Lung (tissue), 12 donors: ENCODE results near the gene ATMIN. TPM values are rescaled to one million over a fixed set of nuclear protein-coding genes. Genes with fewer than 3 reads are reported as not detected.

Experiments used
- ATAC-seq: fragments of 200-7000 bp; cut with Tn5 transposase; one replicate; pipeline ENCODE4 v1.9.1; 2020; ENCODE audit warnings: moderate number of reproducible peaks; ENCODE audit not compliant: insufficient read depth, low FRiP score
- DNase-seq, 3 donors: peaks; one replicate each; pipeline ENCODE4 v3.0.0-alpha.2; 2013 to 2017
- H3K27ac ChIP-seq, 2 donors: one replicate each; pipeline ENCODE4 v1.5.1; 2013; ENCODE audit warnings: mild to moderate bottlenecking in 2 of 2, moderate library complexity in 2 of 2, control low read depth in 1 of 2, inconsistent platforms in 1 of 2, low read depth in 1 of 2, low read length in 1 of 2
- H3K27me3 ChIP-seq, 3 donors: one replicate each; pipeline ENCODE4 v1.5.1; 2013; ENCODE audit warnings: low read length in 2 of 3; ENCODE audit not compliant: control insufficient read depth in 3 of 3, insufficient read depth in 3 of 3
- H3K36me3 ChIP-seq, 4 donors: one replicate each; pipeline ENCODE4 v1.5.1; 2013; ENCODE audit warnings: low read length in 4 of 4, mild to moderate bottlenecking in 1 of 4, moderate library complexity in 1 of 4; ENCODE audit not compliant: control insufficient read depth in 4 of 4, insufficient read depth in 4 of 4
- H3K4me1 ChIP-seq, 5 donors: one replicate each; pipeline ENCODE4 v1.5.1; 2013; ENCODE audit warnings: low read length in 5 of 5, mild to moderate bottlenecking in 2 of 5, moderate library complexity in 1 of 5; ENCODE audit not compliant: control insufficient read depth in 5 of 5, insufficient read depth in 5 of 5
- H3K4me3 ChIP-seq: one replicate; pipeline ENCODE4 v1.5.1; 2013; ENCODE audit warnings: mild to moderate bottlenecking, control low read depth, moderate library complexity
- H3K9ac ChIP-seq, 2 donors: one replicate each; pipeline ENCODE4 v1.5.1; 2013; ENCODE audit warnings: low read length in 2 of 2, control low read depth in 1 of 2; ENCODE audit not compliant: insufficient read depth in 1 of 2
- H3K9me3 ChIP-seq, 4 donors: one replicate each; pipeline ENCODE4 v1.5.1; 2013; ENCODE audit warnings: low read length in 3 of 4, mild to moderate bottlenecking in 1 of 4, moderate library complexity in 1 of 4; ENCODE audit not compliant: control insufficient read depth in 4 of 4, insufficient read depth in 3 of 4
- WGBS, 2 donors: extraction: QIAGEN DNeasy Blood & Tissue Kit; methylation state at CpG; one replicate each; pipeline ENCODE4 v1.1.7; 2013; 5-methylcytosine and 5-hydroxymethylcytosine counted together
- polyA plus RNA-seq, 2 donors: library from polyadenylated mRNA; stranded (reverse); fragments of 200-250 nt; gene quantifications; one replicate each; pipeline ENCODE4 v1.2.1, GENCODE V29; 2013
- total RNA-seq, 2 donors: library from RNA; depleted of rRNA in 1 of 2; stranded (reverse); fragments of >200 nt in 1 of 2; gene quantifications; one replicate each; pipeline ENCODE4 v1.2.1, GENCODE V29; 2014 to 2021
- TF ChIP-seq, protein P1 (sequence below): IDR thresholded peaks from 2 replicates; pipeline ENCODE4 v1.5.1; 2012; ENCODE audit warnings: mild to moderate bottlenecking; ENCODE audit errors: control extremely low read depth, extremely low read depth
- donor health status: control.
- donor health status: control.
- donor health status: Bipolar disorder and iron deficiency.
- donor health status: healthy.
- donor health status: DM: yes; HTN: yes; CAD: no.

Gene ATMIN
- total and polyA plus RNA-seq, 4 donors, result 11.6 to 28.8 (median 19.1) TPM

DNA sequence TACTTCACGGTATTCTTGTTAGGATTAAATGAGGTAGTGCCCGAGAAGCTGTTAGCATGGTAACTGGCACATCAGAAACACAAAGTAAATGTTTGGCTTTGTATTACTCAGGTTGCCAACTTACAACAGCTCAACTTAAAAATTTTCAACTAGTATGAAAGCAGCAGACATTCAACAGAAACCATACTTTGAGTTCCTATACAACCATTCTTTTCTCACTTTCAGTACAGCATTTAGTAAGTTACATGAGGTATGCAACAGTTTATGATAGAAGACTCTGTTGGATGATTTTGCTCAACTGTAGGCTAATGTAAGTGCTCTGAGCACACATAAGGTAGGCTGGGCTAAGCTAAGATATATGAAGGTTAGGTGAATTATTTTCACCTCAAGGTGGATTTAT lies 21.0 kb upstream of the ATMIN start:
- WGBS, 2 donors, result 95 to 96% methylated on average over 2 of the region's 2 CpGs
- Histone ChIP-seq H3K9ac (no peak overlapping the region), H3K9me3 (peaks cover 0 to 2% (median 0%) of the 10 kb centered on the region in 4 donors), H3K4me1 (no peaks in the 10 kb centered on the region), H3K36me3 (peaks cover 5 to 13% (median 8%) of the 10 kb centered on the region in 4 donors), H3K4me3 (no peak overlapping the region), H3K27ac (no peak overlapping the region), H3K27me3 (no peaks in the 10 kb centered on the region)
- TF ChIP-seq, protein P1, sequence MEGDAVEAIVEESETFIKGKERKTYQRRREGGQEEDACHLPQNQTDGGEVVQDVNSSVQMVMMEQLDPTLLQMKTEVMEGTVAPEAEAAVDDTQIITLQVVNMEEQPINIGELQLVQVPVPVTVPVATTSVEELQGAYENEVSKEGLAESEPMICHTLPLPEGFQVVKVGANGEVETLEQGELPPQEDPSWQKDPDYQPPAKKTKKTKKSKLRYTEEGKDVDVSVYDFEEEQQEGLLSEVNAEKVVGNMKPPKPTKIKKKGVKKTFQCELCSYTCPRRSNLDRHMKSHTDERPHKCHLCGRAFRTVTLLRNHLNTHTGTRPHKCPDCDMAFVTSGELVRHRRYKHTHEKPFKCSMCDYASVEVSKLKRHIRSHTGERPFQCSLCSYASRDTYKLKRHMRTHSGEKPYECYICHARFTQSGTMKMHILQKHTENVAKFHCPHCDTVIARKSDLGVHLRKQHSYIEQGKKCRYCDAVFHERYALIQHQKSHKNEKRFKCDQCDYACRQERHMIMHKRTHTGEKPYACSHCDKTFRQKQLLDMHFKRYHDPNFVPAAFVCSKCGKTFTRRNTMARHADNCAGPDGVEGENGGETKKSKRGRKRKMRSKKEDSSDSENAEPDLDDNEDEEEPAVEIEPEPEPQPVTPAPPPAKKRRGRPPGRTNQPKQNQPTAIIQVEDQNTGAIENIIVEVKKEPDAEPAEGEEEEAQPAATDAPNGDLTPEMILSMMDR, result no peak
- DNase-seq (no peak), ATAC-seq (no peak)

DNA sequence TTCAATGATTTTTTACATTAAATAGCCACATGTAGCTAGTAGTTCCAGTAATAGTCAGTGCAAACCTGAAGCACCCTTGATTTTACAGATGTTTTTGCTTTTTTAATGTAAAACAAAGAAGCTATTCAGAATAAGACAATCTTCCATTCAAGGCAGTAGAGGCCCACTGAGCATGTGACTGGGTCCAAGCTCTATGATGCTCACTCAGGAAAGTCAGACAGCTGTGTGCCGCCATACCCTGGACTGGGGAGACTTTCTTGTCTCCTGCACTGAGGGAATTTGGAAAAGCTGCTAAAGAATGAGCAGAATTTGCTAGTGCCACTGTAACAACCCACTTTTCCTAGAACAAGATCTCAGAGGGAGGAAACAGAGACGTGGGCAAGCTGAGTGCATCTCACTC lies 17.1 kb upstream of the ATMIN start:
- no peak for DNase-seq
- Histone ChIP-seq H3K4me1 (no peaks in the 10 kb centered on the region), H3K27ac (no peak overlapping the region), H3K9me3 (no peaks in the 10 kb centered on the region), H3K27me3 (no peaks in the 10 kb centered on the region), H3K36me3 (peaks cover 13 to 16% (median 13%) of the 10 kb centered on the region in 4 donors), H3K4me3 (no peak overlapping the region), H3K9ac (no peak overlapping the region)
- ATAC-seq, result no peak
- 98 to 100% methylated on average over 2 of the region's 2 CpGs for WGBS, 2 donors
- TF ChIP-seq, protein P1, result no peak

DNA sequence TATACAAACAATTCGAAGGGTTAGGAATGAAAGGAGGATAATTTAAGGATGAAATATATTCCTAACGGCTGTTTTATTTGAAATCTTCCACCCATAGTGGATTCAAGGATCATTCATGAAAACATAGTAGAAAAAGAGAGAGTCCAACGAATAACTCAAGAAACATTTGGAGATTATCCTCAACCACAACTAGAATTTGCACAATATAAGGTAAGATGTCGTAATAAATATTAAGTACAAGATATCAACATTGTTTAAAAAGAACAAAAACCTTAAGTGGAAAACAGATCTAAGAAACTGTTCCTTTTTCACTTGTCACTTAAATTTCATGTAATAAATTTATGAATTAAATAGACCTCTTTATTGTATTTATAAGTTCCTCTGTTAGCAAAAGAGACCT lies 9.2 kb upstream of the ATMIN start:
- WGBS, 2 donors, result 91% methylated on average over 4 of the region's 4 CpGs
- no peaks in the 10 kb centered on the region for H3K4me1 ChIP-seq
- no peaks in the 10 kb centered on the region for H3K9me3 ChIP-seq
- no peak overlapping the region for H3K9ac ChIP-seq
- TF ChIP-seq, protein P1, result no peak
- peaks cover 2 to 9% (median 5%) of the 10 kb centered on the region in 4 donors for H3K36me3 ChIP-seq
- H3K27ac ChIP-seq, result no peak overlapping the region
- no peak for DNase-seq
- H3K27me3 ChIP-seq, result no peaks in the 10 kb centered on the region
- H3K4me3 ChIP-seq, result no peak overlapping the region
- ATAC-seq, result no peak

GRCh38 chr16:81029930-81030604 lies 5.6 kb upstream of the ATMIN start:
- DNase-seq (no peak), ATAC-seq (no peak)
- Histone ChIP-seq H3K4me1 (no peaks in the 10 kb centered on the region), H3K9me3 (no peaks in the 10 kb centered on the region), H3K27me3 (no peaks in the 10 kb centered on the region), H3K4me3 (no peak overlapping the region), H3K9ac (no peak overlapping the region), H3K27ac (no peak overlapping the region), H3K36me3 (peaks cover 0 to 5% (median 3%) of the 10 kb centered on the region in 4 donors)
- WGBS, 2 donors, result 94% methylated on average over 11 of the region's 11 CpGs
- TF ChIP-seq, protein P1, result no peak
